Hematopoietic multipotent progenitor cell treated with erythropoietin and hydrocortisone succinate and interleukin-3 and kit ligand, for 15 days (in vitro differentiated cells): ENCODE data around the gene NDUFAF2.

Source experiments
- DNase-seq: peaks from one replicate; pipeline ENCODE4 v3.0.0-alpha.2; 2015; ENCODE audit warnings: low spot score

The NDUFAF2 gene

DNA sequence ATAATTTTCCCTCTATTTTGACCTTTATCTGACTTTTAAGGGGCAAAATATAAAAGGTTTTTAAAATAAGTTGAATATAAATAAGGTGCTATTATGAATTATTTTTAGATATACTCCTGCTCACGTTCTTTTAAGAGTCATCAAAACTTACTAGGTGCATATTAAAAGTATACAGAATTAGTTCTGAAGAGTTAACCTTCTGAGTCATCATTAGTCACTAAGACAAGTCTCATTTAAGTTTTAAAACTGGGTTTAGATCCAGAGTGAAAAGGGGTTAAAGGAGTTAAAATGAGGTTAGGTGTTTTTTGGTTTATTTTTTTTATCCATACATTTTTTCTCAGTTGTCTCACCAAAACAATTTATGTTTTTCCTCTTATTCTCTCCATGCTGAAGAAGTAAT, 175.5 kb downstream of the NDUFAF2 start:
- DNase-seq: no peak

DNA sequence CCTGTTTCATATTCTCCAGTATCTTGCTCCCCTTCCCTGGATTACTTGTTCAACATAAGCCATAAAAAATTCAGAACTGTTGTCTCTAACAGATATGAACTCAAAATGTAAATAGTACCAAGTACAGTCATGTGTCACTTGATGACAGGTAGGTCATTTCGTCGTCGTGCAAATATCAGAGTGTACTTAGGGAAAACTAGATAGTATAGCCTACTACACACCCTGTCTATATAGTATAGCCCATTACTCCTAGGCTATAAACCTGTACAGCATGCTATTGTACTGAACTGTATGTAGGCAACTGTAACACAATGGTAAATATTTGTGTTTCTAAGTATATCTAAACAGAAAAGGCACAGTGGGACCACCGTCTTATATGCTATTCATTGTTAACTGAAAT, 178.1 kb downstream of the NDUFAF2 start:
- no peak for DNase-seq

DNA sequence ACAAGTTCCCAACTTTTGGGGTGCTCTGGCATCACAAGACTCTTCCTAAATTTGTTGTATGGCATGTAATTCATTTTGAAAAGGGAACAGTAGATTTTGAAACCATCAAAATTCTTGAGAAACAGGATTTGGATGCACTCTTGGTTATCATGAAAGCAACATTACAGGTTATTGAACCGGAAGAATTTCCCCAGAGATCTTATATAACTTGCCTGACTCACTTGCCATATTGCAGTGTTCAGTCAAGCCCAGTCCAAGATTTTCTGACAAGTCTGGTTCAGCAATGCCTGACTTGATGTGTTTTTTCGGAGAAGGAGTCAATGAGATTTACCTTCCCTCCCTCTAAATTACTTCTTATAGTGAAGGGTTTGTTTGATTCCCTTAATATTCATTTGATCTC, 185.3 kb downstream of the NDUFAF2 start:
- no peak for DNase-seq

GRCh38 chr5:61132559-61132958, 187.6 kb downstream of the NDUFAF2 start:
- DNase-seq: no peak

GRCh38 chr5:61137835-61138234, 192.8 kb downstream of the NDUFAF2 start:
- DNase-seq: no peak

DNA sequence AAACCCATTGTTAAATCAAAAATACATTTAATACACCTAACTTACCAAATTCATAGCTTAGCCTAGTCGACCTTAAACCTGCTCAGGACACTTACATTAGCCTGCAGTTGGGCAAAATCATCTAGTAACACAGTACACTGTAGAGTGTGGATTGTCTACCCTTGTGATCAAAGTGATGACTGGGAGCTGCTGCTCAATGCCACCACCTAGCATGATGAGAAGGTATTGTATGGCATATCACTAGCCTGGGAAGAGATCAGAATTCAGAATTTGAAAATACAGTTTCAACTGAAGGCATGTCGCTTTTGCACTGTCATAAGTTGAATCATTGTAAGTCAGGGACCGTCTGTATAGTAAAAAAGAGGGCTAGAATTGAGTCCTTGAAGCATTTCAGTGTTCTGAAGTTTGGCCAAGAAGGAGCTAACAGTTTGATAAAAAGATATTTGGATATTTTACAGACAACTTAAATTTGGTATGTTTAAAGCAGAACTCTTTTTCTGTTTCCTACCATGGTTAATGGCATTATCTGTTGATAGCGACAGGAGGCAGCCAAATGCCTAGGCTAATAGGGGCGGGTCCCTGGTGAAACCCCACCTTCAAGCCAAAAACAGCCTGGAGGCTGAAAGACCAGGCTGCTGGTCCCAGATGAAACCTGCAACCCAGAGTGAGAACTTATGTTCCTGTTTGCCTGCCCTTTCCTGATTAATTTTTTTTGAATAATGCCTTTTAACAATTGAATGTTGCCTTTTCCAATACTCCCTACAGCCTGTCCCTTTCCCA, 194.3 kb downstream of the NDUFAF2 start:
- no peak for DNase-seq

DNA sequence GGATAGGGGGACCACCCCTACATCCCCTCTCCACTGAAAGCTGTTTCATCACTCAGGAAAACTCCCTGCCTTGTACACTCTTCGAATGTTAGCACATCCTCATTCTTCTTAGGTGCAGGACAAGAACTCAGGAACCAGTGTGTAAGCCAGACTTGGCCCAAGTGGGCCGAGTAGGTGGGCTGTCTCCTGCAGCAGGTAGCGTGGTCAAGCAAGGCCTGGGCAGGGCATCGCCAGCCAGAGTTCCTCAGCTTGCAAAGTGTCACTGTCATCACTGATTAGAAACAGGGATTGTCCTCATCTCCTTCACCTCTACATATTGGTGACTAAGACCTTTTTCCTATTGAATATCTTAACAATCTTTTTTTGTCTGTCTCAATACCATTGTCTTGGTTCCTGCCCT, 194.9 kb downstream of the NDUFAF2 start:
- no peak for DNase-seq

DNA sequence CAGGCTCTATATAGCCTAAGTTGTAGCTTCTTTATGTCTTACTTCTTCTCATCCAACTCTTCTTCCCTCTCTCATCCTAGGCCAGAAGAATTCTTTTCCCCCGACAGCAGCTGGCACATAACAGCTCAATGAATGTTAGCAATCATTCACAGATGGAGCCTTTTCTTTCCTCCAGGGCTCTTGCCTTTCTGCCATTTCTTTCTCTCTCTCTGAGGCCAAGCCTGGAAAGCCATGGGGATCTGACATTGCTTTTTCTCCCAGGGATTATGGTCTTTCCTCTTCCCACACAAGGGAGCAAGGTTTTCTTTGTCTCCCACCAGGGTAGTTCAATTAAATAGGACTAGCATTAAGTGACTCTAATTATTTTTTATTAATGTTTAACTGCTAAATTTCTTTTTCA, 196.8 kb downstream of the NDUFAF2 start:
- no peak for DNase-seq

DNA sequence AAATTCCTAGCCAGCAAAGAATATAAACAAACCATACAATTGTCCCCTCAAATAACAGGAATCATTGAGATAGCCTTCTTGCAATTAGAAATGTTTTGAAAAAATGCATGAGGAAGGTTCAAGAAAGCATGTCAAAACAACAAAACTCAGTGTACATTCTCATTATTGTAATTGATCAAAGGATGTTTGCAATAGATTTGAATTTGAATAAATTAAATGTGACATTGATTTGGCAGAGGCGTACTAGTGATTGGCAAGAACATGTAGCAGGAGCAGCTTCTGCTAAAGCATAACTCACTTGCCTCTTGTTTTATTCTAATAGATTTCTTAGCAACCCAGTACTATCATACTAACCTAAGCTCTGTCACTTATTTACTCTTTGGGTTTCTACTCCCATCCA, 197.4 kb downstream of the NDUFAF2 start:
- DNase-seq: no peak

GRCh38 chr5:61142811-61143210, 197.8 kb downstream of the NDUFAF2 start:
- DNase-seq: no peak

DNA sequence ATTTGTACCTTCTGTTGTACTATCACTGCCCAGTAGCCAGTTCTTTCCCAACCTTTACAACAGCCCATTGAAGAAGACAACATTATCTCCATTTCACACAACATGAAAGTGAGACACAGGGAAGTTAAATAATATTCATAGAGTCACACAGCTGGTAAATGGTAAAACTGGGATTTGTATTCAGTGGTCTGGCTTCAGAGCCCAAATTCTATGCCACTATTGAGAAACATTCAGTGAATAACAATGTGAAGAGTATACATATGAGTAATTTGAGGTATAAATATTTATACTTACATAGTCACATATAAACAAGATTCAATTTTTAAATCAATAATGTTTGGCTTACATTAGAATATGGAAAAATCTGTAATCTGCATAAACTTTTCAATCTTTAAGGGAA, 203.5 kb downstream of the NDUFAF2 start:
- no peak for DNase-seq

DNA sequence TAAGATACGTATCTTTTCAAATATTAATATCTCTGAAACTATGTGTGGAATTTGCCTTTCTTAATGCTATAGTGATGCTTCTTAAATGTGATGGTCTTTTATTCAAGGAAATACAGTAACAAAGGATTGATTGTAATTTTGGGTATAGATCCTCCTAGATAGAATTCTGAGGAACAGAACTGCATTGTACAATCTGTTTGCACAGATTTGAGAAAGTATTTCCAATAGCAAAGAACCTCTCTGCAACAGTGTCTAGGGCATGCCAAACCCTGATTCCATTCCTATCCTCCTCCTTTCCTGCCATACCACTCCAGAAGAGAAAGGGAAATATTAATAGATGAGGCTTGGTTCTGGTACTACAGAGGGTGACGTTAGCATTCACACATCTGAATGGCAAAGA, 206.9 kb downstream of the NDUFAF2 start:
- DNase-seq: no peak

- no peak for DNase-seq
Measured at GRCh38 chr5:61159070-61159469, 214.1 kb downstream of the NDUFAF2 start.

DNA sequence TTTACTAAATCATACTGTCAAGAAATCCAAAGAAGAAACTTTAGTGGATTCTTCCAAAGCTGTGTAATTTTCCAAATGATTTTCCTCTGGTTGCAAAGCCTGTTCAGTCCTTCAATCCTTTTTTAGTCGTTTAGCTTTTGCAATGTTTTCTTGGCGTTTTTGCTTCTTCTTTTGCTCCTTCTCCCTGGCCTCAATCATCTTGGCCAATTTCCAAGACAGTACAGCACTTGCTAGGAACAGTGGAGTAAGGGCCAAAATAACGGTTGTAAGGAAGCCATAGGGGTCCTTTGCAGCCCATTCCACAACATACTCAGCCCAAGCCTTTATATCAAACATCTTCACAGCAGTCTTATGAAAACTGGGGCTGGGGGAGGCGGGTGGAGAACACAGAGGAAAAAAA, 214.8 kb downstream of the NDUFAF2 start:
- DNase-seq: no peak

GRCh38 chr5:61160497-61160896, 215.5 kb downstream of the NDUFAF2 start:
- DNase-seq: no peak

DNA sequence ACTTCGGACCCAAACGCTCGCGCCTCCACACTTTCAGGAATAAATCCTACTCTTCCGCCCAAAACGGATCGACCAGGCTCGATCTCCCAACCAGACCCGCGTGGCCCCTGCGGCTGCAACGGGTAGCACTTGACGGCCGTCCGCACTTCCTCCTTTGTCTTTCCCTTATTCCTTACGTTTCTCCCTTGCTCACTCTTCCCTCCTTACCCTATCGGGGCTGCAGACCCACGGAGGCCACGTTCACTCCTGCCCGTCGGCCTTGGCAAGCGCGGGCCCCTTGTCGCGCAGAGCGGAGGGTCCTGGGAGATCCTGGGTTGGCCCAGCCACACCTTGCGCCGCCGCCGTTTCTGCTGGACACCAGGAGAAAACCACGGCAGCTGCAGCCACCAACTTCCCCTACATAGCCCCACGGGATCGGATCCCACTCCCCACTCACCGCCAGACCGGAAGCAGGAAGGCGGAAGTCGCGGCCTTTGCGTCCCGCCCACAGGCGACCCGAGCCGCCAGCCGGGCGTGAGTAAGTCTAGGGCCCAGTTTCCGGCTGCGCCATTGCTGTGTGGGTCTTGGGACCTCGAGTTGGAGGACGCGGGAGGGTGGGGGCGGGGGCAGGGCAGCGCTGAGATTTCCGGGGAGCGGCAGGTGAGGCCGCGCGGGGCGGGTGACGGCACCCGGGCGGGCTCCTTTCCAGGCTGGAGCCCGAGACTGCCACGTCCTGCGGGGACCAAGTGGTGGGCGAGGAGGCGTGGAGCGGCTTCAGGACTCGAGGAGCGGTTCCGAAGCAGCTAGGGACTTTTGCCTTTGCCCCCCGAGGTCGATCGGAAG, 217.2 kb downstream of the NDUFAF2 start, which contains the start of gene SMIM15:
TSS of gene SMIM15 (minus strand) at position 459 of the 822 bp plus-strand sequence. CDS start 2,297 bp downstream, outside the sequence.
- peak; percentile 67 for DNase-seq

DNA sequence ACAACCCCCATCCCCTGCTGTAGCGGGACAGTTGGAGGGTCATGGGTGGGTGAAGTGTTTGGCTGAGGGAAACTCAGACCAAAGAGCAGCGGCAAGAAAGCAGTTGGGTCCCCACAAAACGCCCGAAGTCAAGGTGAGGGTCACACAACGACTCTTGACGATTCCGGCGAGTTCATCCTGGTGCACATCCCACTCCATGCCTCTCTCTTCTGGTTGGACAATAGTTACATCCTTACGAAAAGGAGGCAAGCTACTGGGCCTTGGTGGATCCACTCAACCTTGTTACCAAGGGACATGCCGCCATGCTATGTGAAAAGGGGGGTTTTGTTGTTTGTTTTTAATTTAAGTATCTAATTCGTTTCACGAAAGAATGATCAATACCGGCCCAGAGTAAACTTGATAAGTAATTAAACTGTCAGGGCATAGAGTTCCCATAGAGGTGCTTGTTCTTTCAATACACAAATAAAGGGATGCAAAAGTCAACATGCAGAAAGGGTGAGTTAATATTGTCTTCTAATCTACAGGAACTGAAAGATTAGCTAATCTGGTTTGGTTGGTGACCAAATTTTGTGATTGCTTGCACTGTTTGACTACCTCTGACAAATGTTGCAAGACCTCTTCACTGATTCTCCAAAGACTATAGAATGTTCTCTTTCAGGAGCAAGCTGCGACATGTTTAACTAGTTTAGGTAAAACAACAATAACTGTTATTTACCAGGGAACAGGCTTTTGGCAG, 218.0 kb downstream of the NDUFAF2 start:
- DNase-seq: no peak

DNA sequence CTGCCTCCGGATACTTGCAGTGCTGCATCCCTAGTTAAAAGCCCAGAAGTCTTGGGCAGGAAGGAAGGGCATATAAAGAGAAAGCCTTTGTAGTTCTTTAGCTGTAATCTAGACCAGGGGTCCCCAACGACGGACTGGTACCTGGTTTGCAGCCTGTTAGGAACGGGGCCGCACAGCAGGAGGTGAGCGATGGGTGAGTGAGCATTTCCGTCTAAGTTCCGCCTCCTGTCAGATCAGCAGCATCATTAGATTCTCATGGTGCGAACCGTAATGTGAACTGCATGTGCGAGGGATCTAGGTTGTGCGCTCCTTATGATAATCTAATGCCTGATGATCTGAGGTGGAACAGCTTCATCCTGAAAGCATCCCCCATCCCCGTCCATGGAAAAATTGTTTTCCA, 218.9 kb downstream of the NDUFAF2 start:
- no peak for DNase-seq

DNA sequence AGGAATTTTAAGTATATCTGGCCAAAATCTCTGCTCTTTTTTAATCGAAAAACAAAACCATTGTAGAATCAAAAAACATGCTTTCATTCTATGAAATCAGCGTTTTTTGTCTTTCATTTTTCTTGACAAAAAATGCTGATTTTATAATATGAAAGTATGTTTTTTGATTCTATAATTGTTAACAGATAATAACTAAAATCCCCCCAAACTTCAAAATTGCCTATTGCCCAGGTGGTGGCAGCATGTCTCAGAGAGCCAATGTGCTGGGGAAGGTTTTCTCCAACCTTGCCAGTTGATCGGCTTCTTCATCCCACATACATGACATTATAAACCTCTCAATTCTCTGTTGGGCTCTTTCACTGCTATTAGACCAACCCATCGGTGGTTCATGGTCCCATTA, 222.4 kb downstream of the NDUFAF2 start:
- no peak for DNase-seq

DNA sequence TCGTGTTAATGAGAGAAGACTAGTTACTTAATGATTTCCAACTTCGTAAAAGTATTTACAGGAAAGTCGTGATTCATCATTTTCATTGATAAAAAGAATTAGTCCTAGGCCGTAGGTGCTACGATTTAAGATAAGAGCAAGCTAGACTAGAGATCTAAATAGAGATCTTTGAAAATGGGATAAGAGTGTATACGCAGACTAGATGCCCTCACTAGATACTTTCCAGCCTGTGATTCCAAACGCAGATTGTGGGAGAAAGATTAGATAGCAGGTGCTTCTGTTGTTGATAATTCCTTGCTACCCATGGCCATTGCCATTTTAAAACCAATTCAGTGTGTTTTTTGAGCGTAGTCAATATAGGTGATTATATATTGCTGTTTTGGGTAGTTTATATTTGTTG, 223.9 kb downstream of the NDUFAF2 start:
- no peak for DNase-seq

DNA sequence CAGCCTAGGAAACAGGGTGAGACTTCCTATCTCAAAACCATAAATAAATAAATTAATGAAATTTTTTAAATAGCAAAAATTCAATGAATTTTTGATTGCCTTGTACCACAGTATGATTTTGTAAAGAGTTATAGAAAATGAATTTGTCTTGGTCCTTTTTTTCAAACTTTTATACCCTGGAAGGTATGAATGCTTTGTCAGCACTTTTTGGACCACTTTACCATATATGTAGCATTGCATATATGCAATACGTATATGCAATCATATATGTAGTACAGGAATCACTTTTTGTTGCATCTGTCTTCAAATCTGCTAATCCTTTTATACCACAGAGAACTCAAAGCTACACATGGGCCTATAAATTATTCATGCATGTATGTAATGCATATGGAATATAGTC, 226.5 kb downstream of the NDUFAF2 start:
- DNase-seq: no peak

DNA sequence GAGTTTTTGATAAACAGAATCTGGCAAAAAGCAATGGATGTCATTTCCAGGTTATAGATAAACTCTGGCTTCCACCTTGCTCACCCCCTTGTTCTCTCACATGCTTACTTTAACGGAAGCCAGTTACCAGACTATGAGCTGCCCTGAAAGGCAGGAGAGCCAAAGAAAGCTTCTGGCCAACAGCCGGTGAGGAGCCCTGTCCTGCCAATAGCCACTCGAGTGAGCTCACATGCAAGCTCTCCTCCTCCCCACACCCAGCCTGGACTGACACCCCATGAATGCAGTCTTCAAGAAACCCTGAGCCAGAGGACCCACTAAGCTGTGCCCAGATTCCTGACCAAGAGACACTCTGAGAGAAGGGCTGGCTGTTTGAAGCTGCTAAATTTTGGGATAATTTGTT, 231.6 kb downstream of the NDUFAF2 start:
- no peak for DNase-seq

DNA sequence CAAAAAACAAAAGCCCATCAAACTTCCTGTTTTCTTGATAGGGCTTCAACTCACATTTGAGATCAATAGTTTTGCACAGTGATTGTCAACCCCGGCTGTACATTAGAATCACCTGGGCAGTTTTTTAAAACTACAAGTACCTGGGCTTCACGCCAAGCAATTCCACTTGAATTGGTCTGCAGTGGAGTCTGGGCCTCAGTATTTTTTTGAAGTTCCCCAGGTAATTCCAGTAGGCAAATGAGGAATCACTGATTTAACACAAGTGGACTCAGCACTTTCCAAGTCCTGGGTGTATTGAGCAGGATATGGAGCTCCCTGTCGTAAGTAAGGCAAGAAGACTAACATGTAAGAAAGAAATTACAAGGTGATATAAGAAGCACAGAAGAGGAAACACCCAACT, 232.1 kb downstream of the NDUFAF2 start:
- DNase-seq: no peak
